Neural crest cell (in vitro differentiated cells): Measurements from ENCODE around the gene ZMIZ1. TPM values are rescaled to one million over a fixed set of nuclear protein-coding genes. Genes with fewer than 3 reads are reported as not detected.

Source experiments
- DNase-seq: peaks from one replicate; pipeline ENCODE4 v3.0.0; 2021; ENCODE audit warnings: low read depth, mixed read lengths, low spot score
- H3K27ac Mint-ChIP-seq: one replicate; pipeline ENCODE4 v1.8.0; 2021; ENCODE audit warnings: mild to moderate bottlenecking, mixed read lengths; ENCODE audit not compliant: unreplicated experiment
- H3K27me3 Mint-ChIP-seq: 2 replicates; pipeline ENCODE4 v1.8.0; 2021; ENCODE audit warnings: low read depth, mild to moderate bottlenecking, mixed read lengths
- H3K36me3 Mint-ChIP-seq: 2 replicates; pipeline ENCODE4 v1.8.0; 2021; ENCODE audit warnings: low read depth, mild to moderate bottlenecking, mixed read lengths
- H3K4me1 Mint-ChIP-seq: 2 replicates; pipeline ENCODE4 v1.8.0; 2021; ENCODE audit warnings: mixed read lengths
- H3K4me3 Mint-ChIP-seq: one replicate; pipeline ENCODE4 v1.8.0; 2021; ENCODE audit warnings: mild to moderate bottlenecking, mixed read lengths
- H3K9me3 Mint-ChIP-seq: 2 replicates; pipeline ENCODE4 v1.8.0; 2021; ENCODE audit warnings: mixed read lengths
- total RNA-seq: library from RNA; stranded (reverse); gene quantifications from 2 replicates; pipeline ENCODE4 v1.2.1, GENCODE V29; 2021
- TF ChIP-seq, protein P1 (sequence below): fragments of 200-600 bp; sonication (generic); conservative IDR thresholded peaks from 2 replicates; pipeline ENCODE4 v1.5.0; 2021; ENCODE audit warnings: antibody characterized with exemption, mild to moderate bottlenecking

The ZMIZ1 gene
- total RNA-seq, 1 donor from 2014 or later, result 92.0 TPM

DNA sequence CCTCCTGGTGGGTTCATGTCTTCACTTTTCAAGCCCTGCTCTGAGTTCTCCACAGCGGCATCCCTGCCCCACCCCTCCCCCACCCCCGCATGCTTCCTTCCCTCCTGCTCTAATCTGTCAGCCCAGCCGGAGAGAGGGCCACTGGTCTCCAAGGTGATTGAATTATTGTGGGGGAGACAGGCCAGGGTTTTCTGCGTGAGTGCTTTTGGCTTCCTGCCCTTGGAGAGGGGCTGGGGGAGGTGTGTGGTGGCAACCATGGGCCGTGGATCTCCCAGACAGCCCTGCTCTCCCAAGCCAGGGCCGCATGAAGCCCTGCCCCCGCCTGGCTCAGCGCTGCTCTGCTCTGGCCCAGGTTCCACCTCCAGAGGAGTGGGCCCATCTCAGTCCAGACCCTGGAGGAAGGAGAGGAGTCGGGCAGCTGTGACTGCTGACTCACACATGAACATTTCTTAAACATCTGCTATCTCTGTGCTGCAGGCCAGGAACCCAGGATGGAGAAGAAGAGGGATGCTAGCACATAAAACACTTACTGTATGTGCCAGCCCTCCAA is 109.9 kb downstream of the ZMIZ1 start:
- TF ChIP-seq, protein P1, sequence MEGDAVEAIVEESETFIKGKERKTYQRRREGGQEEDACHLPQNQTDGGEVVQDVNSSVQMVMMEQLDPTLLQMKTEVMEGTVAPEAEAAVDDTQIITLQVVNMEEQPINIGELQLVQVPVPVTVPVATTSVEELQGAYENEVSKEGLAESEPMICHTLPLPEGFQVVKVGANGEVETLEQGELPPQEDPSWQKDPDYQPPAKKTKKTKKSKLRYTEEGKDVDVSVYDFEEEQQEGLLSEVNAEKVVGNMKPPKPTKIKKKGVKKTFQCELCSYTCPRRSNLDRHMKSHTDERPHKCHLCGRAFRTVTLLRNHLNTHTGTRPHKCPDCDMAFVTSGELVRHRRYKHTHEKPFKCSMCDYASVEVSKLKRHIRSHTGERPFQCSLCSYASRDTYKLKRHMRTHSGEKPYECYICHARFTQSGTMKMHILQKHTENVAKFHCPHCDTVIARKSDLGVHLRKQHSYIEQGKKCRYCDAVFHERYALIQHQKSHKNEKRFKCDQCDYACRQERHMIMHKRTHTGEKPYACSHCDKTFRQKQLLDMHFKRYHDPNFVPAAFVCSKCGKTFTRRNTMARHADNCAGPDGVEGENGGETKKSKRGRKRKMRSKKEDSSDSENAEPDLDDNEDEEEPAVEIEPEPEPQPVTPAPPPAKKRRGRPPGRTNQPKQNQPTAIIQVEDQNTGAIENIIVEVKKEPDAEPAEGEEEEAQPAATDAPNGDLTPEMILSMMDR, result no peak
- H3K27ac Mint-ChIP-seq, result peak overlapping the region; percentile 97
- DNase-seq, result no peak
- peaks cover 83% of the 10 kb centered on the region for H3K4me1 Mint-ChIP-seq
- no peaks in the 10 kb centered on the region for H3K9me3 Mint-ChIP-seq
- no peaks in the 10 kb centered on the region for H3K36me3 Mint-ChIP-seq
- peak overlapping the region; percentile 33 for H3K4me3 Mint-ChIP-seq
- H3K27me3 Mint-ChIP-seq, result no peaks in the 10 kb centered on the region

DNA sequence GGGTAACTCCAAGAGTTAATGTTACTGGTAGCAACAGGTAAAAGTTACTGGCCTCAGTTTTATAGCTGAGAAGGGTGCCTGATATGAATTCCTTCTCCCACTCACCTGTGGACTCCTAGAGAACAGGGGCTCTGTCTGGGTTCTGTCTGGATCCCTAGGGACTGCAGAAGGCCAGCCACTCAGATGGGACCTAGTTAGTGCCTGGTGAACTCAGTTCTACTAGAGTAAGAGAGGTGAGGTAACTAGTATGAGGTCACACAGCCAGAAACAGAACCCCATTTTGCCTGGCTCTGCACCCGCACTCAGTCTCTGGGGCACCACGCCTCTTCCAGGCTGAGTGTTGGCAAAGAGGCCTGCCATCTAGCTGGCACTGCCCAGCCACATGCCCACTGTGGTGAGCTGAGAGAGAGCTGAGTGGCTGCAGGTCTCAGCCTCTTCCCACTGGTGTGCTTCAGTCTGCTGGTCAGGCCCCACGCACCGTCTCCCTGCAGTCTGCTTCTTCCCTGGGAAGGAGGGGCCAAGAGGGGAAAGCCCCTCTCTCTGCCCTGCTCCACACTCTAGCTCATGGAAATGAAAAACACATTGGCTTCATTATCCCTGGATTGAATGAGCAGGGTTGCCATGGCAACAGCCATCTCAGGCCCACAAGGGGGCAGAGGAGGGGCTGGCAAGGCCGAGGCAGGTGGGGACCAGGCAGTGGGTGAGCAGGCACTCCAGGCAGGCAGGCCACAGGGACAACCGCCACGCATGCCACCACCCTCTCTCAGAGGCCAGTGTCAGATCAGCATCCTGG is 110.6 kb downstream of the ZMIZ1 start:
- no peaks in the 10 kb centered on the region for H3K9me3 Mint-ChIP-seq
- no peaks in the 10 kb centered on the region for H3K36me3 Mint-ChIP-seq
- H3K4me1 Mint-ChIP-seq, result peaks cover 83% of the 10 kb centered on the region
- DNase-seq, result peak; percentile 56
- H3K27ac Mint-ChIP-seq, result peak overlapping the region; percentile 97
- TF ChIP-seq, protein P1, result peak; percentile 14
- no peaks in the 10 kb centered on the region for H3K27me3 Mint-ChIP-seq
- H3K4me3 Mint-ChIP-seq, result peak overlapping the region; percentile 33

DNA sequence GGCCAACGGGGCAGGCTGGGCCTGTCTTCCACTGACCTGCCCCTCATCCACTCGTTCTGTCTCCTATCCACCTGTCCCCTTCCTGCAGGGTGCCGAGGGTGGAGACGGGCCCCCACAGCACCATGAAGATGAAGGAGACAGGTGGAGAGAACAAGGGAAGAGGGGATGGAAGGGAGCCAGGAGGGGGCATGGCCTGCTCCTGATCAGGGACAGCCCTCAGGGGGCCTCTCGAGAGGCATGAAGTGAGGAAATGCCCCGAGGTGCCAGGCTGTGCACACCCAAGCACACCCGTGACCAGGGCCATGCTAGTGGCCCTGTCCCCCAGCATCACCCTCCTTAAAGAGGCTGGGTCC is 111.2 kb downstream of the ZMIZ1 start:
- no peak overlapping the region for H3K27ac Mint-ChIP-seq
- no peaks in the 10 kb centered on the region for H3K9me3 Mint-ChIP-seq
- TF ChIP-seq, protein P1, result no peak
- DNase-seq, result no peak
- no peak overlapping the region for H3K4me3 Mint-ChIP-seq
- peaks cover 86% of the 10 kb centered on the region for H3K4me1 Mint-ChIP-seq
- H3K36me3 Mint-ChIP-seq, result no peaks in the 10 kb centered on the region
- no peaks in the 10 kb centered on the region for H3K27me3 Mint-ChIP-seq

DNA sequence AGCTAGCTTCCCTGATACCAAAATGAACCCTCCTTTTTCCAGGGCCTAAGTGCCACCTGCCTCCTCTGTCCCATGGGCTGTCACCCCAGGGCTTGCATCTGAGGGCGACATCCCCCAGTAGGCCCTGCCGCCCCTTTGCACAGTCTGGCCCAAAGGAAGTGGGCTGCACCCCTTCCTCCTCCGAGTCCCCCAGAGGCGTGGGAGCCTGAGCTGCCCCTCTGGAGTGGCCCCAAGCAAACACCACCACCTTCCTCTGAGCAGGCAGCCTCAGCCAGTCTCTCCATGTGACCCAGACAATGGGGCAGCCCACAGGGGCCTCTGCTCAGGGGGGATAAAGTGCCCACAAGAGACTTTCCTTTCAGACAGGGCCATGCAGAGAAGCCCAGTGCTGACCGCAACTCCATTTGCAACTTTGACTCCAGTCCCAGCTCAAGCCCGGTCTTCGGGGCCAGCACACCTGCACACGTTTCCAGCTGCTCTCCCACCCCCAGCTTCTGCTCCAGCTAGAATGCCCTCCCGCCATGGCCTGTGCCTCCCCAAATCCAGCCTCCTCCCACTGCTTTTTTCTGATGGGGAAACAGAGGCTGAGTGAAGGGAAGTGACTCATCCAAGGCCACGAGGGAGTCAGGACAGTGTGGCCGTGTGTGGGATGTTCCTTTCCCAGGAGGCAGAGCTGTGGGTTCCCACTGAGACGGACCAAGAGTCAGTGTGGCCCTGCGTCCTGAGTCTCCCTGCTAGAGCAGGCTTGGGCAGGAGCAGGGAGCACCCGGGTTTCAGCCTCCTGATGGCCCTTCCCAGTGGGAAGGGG is 111.9 kb downstream of the ZMIZ1 start:
- no peaks in the 10 kb centered on the region for H3K27me3 Mint-ChIP-seq
- no peak overlapping the region for H3K4me3 Mint-ChIP-seq
- peaks cover 86% of the 10 kb centered on the region for H3K4me1 Mint-ChIP-seq
- TF ChIP-seq, protein P1, result no peak
- DNase-seq, result no peak
- H3K36me3 Mint-ChIP-seq, result no peaks in the 10 kb centered on the region
- no peaks in the 10 kb centered on the region for H3K9me3 Mint-ChIP-seq
- H3K27ac Mint-ChIP-seq, result peak overlapping the region; percentile 88

DNA sequence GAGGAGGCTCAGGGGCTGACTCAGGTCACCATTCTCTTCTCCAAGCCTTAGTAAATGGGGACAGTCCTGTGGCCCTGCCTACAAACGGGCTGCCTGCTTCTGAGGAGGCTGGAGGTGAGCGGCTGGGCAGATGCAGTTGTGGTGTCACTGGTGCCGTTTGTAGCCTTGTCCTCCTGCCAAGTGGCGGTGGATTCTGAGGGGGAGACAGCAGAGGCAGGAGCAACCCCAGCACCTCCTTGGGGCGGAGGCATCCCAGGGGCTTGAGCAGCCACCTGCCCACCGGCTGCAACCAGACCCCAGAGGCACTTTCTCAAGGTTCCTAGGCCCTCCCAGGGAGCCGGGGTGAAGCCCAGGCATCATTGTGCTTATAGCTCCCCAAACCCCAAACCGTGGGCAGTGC is 112.5 kb downstream of the ZMIZ1 start:
- TF ChIP-seq, protein P1, result no peak
- Mint-ChIP-seq H3K27me3 (no peaks in the 10 kb centered on the region), H3K27ac (no peak overlapping the region), H3K36me3 (no peaks in the 10 kb centered on the region), H3K4me3 (no peak overlapping the region), H3K4me1 (peaks cover 86% of the 10 kb centered on the region), H3K9me3 (no peaks in the 10 kb centered on the region)
- no peak for DNase-seq
